ENCODE results near the gene SLCO4A1.

The SLCO4A1 gene

DNA sequence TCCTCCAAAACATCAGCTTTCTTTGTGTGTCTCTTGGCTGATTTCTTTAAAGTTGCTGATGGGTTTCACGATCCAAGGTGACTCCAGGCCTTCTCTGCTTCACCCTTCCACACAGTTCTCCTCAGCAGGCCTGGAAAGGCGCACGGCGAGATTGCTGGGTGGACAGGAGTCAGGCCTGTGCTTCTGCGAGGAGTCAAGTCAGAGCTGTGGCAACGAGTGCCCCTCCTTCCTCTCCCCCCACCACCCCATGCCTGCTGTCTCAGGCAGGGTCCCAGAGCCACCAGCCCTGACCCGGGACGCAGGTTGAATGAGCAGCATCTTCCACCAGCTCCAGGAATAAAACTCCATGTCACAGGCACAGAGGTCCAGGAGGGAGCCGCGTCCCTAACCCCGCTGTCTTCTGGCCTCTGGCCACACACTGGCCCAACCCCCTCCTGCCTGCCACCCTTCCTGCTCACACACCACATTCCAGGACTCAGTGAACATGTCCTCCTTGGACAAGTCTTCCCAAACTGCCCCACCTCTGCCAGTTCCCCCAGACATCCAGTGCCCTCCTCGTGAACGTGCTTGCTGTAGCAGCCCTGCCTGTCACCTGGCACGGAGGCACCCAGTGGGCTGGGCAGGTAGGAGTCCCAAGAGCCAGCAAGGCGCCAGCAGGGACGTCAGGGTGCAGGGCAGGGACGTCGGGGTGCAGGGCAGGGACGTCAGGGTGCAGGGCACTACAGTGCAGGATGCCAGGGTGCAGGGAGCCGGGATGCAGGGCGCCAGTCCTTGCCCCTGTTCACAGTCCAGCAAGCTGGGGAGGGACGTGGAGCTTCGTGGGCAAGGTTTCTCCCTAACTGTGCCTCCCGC lies 59.1 kb downstream of the SLCO4A1 start:
- DNase-seq (ENCODE audit: low spot score) = no peak

DNA sequence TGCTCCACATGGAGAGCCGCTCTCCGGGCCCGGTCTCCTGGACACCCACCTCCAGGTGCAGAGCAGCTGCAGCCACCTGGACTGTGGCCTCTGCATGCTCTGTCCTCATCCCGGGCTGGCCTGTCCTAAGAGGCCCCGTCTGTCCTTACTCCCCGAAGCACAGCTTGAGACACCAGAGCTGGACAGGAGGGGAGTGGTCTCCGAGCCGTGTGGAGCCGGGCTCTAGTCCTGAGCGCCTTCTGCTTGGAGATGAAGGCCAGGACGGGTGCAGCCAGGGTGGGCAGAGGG lies 59.7 kb downstream of the SLCO4A1 start:
- DNase-seq (ENCODE audit: low spot score) = no peak

DNA sequence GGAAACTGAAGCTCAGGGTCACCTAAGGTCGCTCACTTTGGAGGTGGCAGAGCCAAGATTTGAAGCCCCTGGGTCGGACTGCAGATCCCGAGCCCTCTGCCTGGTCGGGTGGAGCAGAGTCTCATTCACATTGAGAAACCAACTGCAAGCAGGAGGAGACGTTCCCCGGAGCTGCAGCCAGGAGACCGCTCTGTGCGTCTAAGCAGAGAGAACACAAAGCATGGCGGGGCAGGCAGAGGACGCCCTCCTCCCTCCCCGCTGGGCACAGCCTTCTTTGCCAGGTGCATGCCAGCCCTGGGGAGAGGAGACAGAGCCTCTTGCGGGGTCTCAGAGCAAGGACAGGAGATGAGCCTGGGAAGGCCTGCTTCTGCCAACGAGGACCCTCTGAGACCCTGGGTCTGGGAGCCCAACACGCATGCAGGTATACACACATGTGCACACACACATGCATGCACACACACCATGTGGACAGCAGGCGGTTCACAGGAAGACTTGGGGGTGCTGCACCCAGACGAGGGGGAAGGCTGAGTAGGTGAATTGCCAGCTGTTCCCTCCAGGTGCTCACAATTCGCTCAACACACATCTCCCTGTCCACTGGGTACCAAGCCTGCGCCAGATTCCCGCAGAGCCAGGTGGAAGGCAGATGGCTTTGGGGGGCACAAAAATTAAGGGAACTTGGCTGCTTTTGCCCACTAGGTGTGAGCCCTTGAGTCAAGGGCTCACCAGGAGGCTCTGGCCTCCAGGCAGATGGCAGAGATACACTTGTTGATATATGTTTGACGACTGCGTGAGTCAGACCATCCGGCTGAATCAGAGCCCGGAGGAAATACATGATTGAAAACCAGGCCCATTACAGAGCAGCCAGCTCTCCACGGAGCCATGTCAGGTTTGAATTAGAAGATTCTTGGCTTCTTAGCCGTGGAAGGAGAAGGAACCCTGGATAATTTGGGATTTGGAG lies 60.9 kb downstream of the SLCO4A1 start:
- DNase-seq (ENCODE audit: low spot score) = peak; percentile 51

DNA sequence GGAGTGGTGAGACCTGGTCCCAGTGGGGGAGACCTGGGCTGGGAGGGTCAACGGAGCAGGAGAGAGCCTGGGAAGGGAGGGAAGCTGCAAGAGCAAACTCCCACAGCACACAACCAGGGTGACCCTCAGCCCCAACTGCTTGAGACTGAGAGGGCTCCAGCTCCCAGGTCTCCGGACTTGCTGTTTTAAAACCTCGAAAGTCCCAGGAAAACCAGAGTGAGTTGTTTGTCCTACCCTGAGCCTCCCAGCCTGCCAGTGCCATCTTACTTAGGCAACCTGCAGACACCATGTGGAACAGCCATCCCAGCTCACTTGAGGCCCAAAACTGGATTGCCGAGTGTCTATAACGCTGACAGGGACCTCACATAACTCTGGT lies 61.5 kb downstream of the SLCO4A1 start:
- no peak for DNase-seq (ENCODE audit: low spot score)

DNA sequence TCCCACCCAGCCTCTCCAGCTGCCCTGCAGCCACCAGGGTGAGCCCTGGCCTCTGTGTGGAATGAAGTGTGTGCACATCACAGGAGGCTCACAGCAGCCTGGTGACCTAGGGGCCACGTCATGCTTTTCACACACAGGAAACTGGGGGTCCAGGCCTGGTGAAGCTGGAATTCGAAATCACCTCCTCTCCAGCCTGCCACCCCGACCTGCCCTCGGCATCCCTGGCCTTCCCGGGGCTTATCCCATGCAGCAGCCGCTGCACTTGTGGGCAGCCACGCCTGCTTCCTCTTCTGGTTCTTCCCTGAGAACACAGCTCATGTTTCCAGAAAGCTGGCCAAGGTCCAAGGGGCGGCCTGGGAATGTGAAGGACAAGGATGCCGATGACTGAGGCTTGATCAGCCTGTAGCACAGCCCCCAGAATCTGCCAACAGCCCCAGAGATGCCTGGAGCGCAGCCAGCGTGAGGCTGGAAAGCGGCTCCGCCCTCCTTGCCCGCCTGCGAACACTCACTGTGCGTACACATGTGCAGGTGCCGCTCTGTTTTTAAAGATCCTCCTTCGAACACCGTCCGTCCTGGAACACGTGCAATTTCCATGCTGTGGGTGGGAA lies 62.1 kb downstream of the SLCO4A1 start:
- DNase-seq (ENCODE audit: low spot score) = no peak

DNA sequence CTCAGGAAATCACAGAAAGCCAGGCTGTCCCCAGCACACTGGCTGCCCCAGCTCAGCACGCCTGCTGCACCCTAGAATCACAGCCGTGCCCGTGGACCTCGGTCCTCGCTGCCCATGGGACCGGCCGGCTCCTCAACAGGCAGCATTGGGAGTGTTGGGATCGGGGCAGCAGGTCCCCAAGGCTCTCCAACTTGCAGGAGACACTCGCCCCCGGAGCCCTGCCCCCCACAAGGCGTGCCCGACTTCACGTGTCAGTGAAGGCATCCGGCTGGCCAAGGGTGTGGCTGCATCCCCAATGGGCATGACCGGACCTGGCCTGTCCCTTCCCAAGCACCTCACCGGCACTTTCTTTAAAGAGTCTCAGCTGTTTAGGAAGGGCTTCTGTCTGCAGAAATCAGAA lies 63.3 kb downstream of the SLCO4A1 start:
- no peak for DNase-seq (ENCODE audit: low spot score)

DNA sequence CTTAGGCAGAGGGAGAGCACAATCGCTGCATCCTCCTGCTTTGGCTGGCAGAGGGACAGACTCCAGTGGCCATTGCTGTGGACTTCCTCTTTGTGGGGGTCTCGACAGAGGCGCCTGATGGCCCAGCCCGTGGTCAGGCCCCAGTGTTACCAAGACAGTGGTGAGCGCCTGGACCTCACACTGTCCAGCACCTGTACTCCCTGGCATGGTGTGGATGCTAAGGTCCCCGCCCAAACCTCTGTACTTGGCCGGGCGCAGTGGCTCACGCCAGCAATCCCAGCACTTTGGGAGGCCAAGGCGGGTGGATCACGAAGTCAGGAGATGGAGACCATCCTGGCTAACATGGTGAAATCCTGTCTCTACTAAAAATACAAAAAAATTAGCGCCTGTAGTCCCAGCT lies 64.0 kb downstream of the SLCO4A1 start:
- no peak for DNase-seq (ENCODE audit: low spot score)

DNA sequence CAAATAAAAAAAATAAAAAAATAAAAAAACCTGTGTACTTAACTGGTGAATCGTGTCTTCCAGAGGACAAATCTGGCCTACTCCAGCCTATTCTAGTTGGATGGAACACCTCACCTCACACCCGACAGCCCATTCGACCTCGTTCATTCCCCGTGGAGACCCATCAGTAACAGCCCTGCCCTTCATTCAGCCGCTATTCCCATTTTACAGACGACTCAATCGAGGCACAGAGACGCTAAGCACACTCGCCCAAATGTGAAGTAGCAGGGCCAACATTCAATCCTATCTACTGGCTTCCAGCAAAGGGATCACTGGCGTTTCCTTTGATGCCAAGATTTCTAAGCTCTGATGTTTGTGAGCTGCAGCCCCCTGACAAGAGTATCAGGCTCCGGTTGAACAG lies 64.6 kb downstream of the SLCO4A1 start:
- no peak for DNase-seq (ENCODE audit: low spot score)

DNA sequence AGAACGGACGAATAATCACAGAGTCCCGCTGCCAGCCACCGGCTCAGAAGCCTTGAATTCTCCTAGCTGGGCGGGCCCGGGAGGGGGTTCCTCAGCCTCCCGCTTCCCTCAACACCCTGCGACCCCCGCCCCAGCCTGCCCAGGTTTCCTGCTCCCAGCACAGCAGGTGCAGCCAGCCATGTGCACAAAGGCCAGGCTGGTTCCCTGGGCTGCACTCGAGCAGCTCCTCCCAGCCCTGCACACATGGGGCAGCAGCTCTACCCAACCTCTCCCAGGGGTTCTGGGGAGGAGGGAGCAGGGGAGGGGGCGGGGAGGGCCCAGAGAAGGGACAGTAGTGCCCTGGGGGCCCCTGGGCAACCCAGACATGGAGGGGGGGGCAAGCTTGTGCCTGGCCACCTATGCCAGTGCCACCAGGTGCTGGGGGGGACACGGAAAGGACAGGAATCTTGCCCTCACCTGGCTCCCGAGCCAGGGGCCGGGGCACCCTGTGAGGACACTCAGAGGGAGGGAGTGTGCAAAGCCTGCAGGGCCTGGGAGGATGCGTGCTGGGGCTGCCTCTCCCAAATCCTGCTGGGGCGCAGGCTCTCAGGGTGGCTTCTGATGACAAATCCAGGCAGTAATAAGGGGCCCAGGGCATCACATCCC lies 65.1 kb downstream of the SLCO4A1 start:
- DNase-seq (ENCODE audit: low spot score) = no peak

DNA sequence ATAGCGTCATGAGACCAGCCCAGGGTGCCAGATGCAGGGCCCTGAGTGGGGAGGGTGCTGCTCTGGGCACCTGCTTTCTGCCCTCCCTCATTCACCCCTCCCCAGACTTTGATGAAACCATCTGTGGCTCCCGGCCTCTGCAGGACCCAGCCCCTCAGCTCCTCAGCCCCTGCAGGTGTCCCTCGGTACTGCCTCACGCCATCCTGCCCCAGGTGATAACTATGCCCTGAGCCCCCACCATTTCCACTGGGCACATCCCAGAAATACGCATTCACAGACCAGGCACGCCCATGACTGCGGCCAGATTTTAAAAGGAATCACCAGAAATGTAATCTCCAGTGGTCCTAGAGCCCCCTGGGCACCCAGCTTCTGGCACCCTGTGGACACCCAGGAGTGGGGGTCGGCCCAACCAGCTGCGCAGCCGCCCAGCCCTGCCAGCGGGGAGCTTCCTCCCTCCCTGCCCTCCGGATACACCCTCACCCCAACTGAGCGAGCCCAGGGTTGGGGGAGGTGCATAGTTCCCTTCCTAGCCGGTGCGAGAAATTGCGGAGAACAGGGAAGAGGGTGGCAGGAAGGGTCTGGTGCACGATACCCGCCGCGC lies 65.7 kb downstream of the SLCO4A1 start:
- no peak for DNase-seq (ENCODE audit: low spot score)

DNA sequence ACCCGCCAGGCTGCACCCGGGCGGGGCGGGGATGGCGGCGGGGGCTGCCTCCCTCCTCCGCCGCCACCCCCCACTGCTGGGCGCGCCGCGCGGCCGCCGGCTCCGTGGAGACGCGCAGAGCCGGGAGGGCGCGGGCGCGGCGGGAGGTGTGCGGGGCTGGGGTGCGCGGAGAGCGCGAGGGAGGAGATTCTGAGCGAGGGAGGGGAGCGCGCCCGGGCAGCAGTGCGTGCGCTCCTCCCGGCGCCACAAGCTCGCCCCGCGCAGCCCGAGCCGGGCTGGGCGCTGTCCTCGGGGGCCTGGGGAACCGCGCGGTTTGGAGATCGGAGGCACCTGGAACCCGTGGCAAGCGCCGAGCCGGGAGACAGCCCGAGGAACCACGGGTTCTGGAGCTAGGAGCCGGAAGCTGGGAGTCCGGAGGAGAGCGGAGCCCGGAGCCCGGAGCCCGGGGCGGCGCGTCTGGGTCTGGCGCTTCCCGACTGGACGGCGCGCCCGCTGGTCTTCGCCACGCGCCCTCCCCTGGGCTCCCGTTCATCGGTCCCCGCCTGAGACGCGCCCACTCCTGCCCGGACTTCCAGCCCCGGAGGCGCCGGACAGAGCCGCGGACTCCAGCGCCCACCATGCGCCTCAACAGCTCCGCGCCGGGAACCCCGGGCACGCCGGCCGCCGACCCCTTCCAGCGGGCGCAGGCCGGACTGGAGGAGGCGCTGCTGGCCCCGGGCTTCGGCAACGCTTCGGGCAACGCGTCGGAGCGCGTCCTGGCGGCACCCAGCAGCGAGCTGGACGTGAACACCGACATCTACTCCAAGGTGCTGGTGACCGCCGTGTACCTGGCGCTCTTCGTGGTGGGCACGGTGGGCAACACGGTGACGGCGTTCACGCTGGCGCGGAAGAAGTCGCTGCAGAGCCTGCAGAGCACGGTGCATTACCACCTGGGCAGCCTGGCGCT lies 66.6 kb downstream of the SLCO4A1 start, which contains the start of gene NTSR1:
Gene NTSR1, plus strand, starts transcription at position 246 of the 946 bp plus-strand sequence. Its CDS starts 372 bp downstream, at position 618.
- no peak for DNase-seq (ENCODE audit: low spot score)

DNA sequence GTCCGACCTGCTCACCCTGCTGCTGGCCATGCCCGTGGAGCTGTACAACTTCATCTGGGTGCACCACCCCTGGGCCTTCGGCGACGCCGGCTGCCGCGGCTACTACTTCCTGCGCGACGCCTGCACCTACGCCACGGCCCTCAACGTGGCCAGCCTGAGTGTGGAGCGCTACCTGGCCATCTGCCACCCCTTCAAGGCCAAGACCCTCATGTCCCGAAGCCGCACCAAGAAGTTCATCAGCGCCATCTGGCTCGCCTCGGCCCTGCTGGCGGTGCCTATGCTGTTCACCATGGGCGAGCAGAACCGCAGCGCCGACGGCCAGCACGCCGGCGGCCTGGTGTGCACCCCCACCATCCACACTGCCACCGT lies 67.2 kb downstream of the SLCO4A1 start:
- no peak for DNase-seq (ENCODE audit: low spot score)

DNA sequence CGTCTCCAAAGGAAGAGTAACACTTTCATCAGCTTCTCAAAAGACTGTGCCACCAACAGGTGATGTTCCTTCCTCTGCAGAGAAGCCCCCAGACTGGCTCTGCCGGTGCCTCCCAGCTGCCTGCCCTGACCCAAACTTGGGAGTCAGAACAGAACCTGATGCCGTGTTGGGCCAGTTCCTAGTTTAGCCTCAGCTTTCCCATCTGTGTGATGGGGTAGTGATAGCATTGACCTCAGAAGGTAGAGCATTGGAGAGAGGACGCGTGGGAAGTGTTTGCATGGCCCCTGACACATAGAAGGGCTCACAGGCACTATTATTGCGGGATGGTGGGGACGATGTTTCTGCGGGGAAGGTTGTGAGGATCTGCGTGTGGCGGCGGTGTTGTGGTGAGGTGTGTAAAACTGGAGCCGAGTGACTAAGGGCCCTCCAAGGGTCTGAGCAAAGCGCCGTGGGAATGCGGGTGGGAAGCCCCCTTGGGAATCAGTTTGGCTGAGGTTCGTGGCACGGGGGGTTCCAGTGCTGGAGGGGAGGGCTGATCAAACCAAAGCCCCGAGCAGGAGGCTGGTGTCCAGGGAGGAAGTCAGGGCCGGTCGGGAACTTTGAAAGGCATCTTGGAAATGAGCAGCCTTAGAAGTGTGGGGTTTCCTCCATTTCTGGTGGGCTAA lies 68.0 kb downstream of the SLCO4A1 start:
- no peak for DNase-seq (ENCODE audit: low spot score)

DNA sequence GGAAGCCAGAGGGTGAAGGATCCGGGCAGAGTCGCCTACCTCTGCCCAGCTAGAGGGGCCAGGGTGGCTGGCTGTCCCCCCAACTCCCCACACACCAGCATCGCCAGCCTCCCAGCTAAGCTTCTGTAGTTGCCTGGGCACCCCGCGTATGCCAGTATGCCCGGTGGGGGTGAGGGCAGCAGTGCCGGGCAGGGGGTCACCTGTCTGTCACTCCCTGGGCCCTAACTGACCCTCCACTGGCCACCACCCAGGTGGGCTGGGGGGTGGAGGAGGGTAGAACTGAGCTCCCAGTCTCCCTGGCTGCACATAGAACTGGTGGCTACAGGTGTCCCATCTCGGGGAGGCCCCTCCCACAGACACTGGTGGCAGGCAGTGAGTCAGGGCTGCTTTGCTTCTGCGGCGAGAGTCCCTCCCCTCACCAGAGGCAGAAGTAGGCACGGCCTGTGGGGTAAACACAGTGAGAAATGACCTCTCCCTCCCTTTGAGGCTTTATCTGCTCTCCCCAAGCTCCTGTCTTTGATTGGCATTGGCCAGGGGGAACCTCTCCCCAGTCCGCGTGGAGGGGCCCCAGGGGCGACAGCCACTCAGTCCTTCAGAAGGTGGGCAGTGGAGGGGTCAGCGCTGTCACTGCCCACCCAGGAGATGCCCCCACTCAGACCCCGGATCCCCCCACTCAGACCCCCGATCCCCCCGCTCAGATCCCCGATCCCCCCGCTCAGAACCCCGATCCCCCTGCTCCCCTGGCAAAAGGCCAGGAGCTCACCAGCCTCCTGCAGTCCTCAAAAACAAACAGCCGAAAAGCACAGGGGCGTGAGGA lies 68.8 kb downstream of the SLCO4A1 start:
- DNase-seq (ENCODE audit: low spot score) = peak; percentile 21

DNA sequence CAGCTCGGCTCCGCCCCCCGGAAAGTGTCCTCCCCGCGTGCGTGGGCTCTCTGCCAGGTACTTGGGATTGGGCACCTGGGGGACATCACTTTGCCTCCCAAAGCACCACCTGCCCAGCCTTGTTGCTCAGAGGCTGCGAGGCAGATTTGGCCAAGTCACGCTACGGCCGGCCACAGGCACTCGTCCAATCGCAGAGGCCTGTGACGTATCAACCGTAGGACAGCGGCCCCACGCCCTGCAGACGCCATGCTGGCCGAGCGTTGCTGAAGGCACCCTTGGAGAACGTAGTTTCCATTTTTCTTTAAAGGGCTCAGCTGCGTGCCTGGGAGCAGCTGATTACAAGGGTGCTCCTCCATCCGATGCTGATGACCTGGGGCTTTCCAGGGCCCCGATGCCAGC lies 69.4 kb downstream of the SLCO4A1 start:
- no peak for DNase-seq (ENCODE audit: low spot score)

DNA sequence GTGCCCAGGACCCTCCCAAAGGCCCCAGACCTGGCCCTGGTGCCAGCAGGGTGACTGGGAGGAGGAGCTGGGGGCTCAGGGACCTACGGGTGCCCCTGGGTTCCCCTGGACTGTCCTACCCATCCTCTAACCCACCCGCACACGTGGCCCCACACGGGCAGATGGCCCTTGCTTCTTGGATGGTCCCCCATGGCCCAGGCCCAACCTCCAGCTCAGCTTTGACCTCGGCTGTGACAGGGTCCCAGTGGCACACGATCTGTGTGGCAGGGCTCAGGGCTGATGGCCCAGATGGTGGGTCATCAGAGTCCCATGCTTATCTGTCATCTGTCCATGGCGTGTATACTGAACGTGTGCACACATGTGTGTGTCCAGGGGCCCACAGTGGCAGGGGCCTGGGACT lies 70.3 kb downstream of the SLCO4A1 start:
- no peak for DNase-seq (ENCODE audit: low spot score)

DNA sequence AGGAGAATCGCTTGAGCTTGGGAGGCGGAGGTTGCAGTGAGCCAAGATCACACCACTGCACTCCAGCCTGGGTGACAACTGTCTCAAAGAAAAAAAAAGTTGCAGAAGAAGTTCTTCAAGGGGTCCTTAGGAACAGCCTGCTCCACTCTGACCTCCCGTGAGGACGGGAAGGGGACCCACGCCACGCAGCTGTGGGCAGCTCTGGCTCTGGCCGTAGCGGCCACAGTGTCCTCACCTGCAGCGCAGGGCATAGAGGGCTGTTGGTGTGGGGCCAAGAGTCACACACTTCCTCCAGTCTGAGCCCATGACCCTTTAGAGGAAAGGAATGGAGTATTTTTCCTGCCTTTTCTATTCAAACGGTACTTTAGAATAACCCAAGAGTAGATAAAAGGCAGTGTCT lies 71.7 kb downstream of the SLCO4A1 start:
- no peak for DNase-seq (ENCODE audit: low spot score)

DNA sequence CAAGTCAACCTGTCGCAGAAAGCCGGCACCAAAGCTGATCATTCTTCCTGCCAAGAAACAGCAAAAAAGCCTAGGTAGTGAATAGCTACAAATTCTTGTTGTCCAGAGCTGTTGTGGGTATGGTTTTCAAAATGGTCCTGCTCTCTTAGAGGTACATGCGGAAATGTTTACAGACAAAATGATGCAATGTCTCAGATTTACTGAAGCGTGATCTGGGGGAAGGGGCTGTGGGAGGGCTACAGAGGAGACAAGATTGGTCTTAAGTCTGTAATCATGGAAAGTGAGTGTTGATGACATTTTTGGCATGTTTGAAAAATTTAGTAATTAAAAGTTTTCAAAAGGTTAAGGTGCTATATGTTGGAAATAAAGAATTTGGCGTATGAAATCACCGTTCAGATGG lies 72.5 kb downstream of the SLCO4A1 start:
- DNase-seq (ENCODE audit: low spot score) = no peak

DNA sequence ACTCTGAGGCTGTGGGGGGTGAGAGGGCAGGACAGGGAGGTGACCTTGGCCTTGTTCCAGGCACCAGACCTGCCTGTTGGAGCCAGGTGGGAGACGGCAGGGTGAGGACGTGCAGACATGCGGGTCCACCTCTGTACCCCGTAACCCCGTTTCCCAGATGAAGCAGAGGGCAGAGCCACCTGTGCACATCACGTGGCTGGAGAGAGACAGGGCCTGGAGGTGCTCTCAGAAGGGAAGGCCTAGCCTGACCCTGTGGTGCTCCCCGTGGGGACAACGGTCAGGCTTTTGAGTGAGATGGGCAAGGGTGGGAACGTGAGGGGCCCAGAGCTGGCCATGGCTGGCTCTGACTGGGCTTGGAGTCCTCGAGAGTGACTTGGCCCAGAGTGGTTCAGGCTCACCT lies 72.9 kb downstream of the SLCO4A1 start:
- no peak for DNase-seq (ENCODE audit: low spot score)
